Kidney epithelial cell (primary cell): ENCODE measurements around the gene LDLRAD4. TPM values are rescaled to one million over a fixed set of nuclear protein-coding genes. Genes with fewer than 3 reads are reported as not detected.

Experiments
- DNase-seq: peaks from one replicate; pipeline ENCODE4 v3.0.0-alpha.2; 2010; ENCODE audit warnings: low read depth
- H3K27me3 ChIP-seq: 2 replicates; pipeline ENCODE4 v1.6.0; 2011; ENCODE audit warnings: low read length; ENCODE audit not compliant: control insufficient read depth, insufficient read depth
- H3K36me3 ChIP-seq: 2 replicates; pipeline ENCODE4 v1.5.1; 2011; ENCODE audit warnings: low read length; ENCODE audit not compliant: control insufficient read depth, insufficient read depth
- H3K4me3 ChIP-seq: 2 replicates; pipeline ENCODE4 v1.5.1; 2011; ENCODE audit warnings: low read depth, mild to moderate bottlenecking, control low read depth, low read length
- CTCF ChIP-seq: IDR thresholded peaks from 2 replicates; pipeline ENCODE4 v1.5.1; 2011; ENCODE audit warnings: mild to moderate bottlenecking, moderate library complexity, low read length, control low read depth, inconsistent platforms; ENCODE audit not compliant: insufficient read depth, poor library complexity, severe bottlenecking
- total RNA-seq: library from RNA; depleted of rRNA; stranded (reverse); fragments of >200 nt; gene quantifications from 2 replicates; pipeline ENCODE4 v1.2.3, GENCODE V29; 2015

LDLRAD4 gene
- total RNA-seq, 1 donor from 2014 or later: 5.8 TPM

DNA sequence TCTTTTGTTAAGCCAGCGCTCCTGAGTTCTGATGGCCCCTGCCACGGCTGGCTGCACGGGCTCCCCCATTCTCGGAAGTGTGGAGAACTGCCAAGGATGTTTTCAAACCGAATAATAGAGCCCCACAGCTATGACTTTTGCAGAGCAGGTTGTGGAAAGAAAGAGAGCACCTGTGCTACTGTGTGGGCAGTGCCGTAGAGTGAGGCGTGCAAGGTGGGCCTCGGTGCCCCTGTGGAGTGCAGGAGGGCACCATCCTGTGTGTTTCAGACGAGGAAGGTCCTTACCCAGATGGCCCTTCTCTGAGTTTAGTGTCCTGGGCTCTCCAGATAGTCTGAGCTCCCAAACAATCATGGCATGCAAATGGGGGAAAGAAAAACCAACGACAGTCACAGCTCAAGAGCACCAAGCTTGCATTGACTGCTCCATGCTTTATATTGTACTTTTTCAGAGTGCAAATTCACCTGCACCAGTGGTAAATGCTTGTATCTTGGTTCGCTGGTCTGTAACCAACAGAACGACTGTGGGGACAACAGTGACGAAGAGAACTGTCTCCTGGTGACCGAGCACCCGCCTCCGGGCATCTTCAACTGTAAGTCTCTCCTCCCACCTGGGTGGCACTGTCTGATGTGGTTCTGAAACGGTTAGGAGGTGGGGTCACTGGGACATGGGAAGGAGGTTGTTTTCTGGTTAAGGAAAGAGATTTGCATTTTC, 219.4 kb downstream of the LDLRAD4 start:
- TF ChIP-seq CTCF: no peak

DNA sequence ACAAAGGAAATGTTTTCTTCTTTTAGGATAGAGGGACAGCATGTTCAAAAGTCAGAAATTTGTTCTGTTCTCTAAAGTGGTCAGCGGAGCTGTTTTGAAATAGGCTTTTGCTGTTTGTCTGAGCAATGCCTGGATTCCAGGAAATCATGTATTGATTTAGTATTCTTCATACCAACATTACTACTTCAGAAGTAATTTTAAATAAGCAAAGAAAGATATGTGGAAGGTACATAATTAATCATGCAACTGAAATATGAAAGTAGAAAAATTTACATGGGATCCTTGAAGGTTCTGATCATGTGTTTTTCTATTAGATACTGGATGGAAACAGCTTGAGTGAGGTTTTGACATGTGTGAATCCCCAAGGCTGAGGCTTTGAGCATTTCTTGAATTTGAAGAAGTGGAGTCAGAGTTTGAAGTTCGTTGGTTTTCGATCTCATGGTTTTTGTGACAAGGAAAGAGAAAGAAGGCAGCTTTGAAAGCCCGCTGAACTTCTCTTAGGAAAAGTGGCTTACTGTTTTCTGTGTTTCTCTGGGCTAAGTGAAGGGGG, 220.0 kb downstream of the LDLRAD4 start:
- no peak for TF ChIP-seq CTCF
- DNase-seq: no peak

More for the DNA sequence above, 219.4 kb downstream of the LDLRAD4 start:
- H3K4me3 ChIP-seq: no peak overlapping the region
- DNase-seq: no peak
- no peaks in the 10 kb centered on the region for H3K36me3 ChIP-seq
- H3K27me3 ChIP-seq: no peaks in the 10 kb centered on the region

GRCh38 chr18:13439461-13439860, 220.9 kb downstream of the LDLRAD4 start:
- no peak for DNase-seq
- Histone ChIP-seq H3K27me3 (no peaks in the 10 kb centered on the region), H3K36me3 (no peaks in the 10 kb centered on the region), H3K4me3 (no peak overlapping the region)
- TF ChIP-seq CTCF: no peak

More for the DNA sequence above, 220.0 kb downstream of the LDLRAD4 start:
- H3K36me3 ChIP-seq: no peaks in the 10 kb centered on the region
- H3K27me3 ChIP-seq: no peaks in the 10 kb centered on the region
- no peak overlapping the region for H3K4me3 ChIP-seq

- no peak overlapping the region for H3K4me3 ChIP-seq
- no peaks in the 10 kb centered on the region for H3K27me3 ChIP-seq
- DNase-seq: no peak
- no peaks in the 10 kb centered on the region for H3K36me3 ChIP-seq
- TF ChIP-seq CTCF: no peak
Measured at GRCh38 chr18:13440277-13441248, 222.0 kb downstream of the LDLRAD4 start.

DNA sequence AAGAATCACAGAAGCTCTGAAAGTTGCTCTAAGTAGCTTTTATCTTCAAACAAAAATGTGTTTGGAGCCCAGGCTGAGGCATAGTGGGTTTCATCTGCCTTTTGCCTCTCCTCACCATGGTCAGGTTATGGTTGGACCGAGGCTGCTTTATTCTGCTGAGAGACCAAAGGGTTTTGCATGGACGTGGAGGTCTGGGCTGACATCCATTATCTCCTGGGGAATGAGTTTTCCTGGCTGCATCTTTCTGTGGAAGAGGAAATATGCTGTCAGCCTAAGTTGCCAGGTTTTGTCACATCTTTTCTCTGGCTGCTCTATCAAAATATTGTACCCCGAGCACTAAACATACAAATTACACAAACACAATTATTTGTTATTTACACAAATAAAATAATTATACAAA, 223.2 kb downstream of the LDLRAD4 start:
- no peaks in the 10 kb centered on the region for H3K36me3 ChIP-seq
- no peaks in the 10 kb centered on the region for H3K27me3 ChIP-seq
- no peak for DNase-seq
- no peak for TF ChIP-seq CTCF
- no peak overlapping the region for H3K4me3 ChIP-seq
